Panc1 (cell line): ENCODE measurements around the gene NUP210. TPM values are rescaled to one million over a fixed set of nuclear protein-coding genes. Genes with fewer than 3 reads are reported as not detected.

Experiments used
- ATAC-seq: fragments of 200-7000 bp; cut with Tn5 transposase; 2 replicates; pipeline ENCODE4 v1.9.1; 2020; ENCODE audit warnings: mild to moderate bottlenecking, moderate library complexity
- BruUV-seq: library from RNA; stranded (reverse); fragments of 400-500 nt; replicated peaks from 2 replicates; lab custom pipeline; 2021; lab: Mats Ljungman, UMichigan
- CTCF ChIA-PET: fragments of 300-600 bp; sonication (Branson Sonifier 250); formaldehyde crosslinking; loops from one replicate; lab custom pipeline; 2022; ENCODE audit warnings: antibody characterized with exemption; lab: Charles Lee
- POLR2A ChIA-PET: fragments of 300-600 bp; sonication (Branson Sonifier 250); formaldehyde crosslinking; loops from one replicate; lab custom pipeline; 2022; ENCODE audit warnings: antibody characterized with exemption; lab: Charles Lee
- DNase-seq: peaks from one replicate; pipeline ENCODE4 v3.0.0-alpha.2; 2010; ENCODE audit warnings: low read depth, low spot score
- H3K27ac ChIP-seq: 2 replicates; pipeline ENCODE4 v1.5.1; 2011; ENCODE audit warnings: mild to moderate bottlenecking, low read length, inconsistent platforms
- H3K27me3 ChIP-seq: fragments of 200-500 bp; sonication (Bioruptor generic); 2 replicates; pipeline ENCODE4 v1.6.0; 2014; ENCODE audit warnings: low read length, inconsistent platforms; ENCODE audit not compliant: control insufficient read depth, insufficient read depth
- H3K36me3 ChIP-seq: fragments of 200-500 bp; sonication (Bioruptor generic); 2 replicates; pipeline ENCODE4 v1.5.1; 2014; ENCODE audit warnings: inconsistent platforms, mild to moderate bottlenecking, low read length, moderate library complexity; ENCODE audit not compliant: control insufficient read depth, insufficient read depth
- H3K4me1 ChIP-seq: 2 replicates; pipeline ENCODE4 v1.5.1; 2011; ENCODE audit warnings: inconsistent platforms, mild to moderate bottlenecking, low read length, moderate library complexity; ENCODE audit not compliant: control insufficient read depth, insufficient read depth
- H3K4me3 ChIP-seq, 2 experiments: 2 replicates each; pipeline ENCODE4 v1.5.1; 2011 to 2012; ENCODE audit warnings: low read depth in 2 of 2, low read length in 2 of 2, mild to moderate bottlenecking in 2 of 2, inconsistent platforms in 1 of 2, moderate library complexity in 1 of 2
- H3K9me3 ChIP-seq: fragments of 200-500 bp; sonication (Bioruptor generic); 2 replicates; pipeline ENCODE4 v1.5.1; 2014; ENCODE audit warnings: low read depth, mild to moderate bottlenecking, inconsistent platforms, low read length, moderate library complexity; ENCODE audit not compliant: control insufficient read depth, insufficient read depth
- CTCF ChIP-seq: fragments of 450-650 bp; IDR thresholded peaks from 2 replicates; pipeline ENCODE4 v1.5.1; 2017; ENCODE audit warnings: mild to moderate bottlenecking
- POLR2AphosphoS5 ChIP-seq: IDR thresholded peaks from 2 replicates; pipeline ENCODE4 v1.6.1; 2012; ENCODE audit warnings: mild to moderate bottlenecking, low read depth, low read length, moderate library complexity
- REST ChIP-seq, 2 experiments: IDR thresholded peaks; 2 replicates each; pipeline ENCODE4 v1.6.1; 2011 to 2012; ENCODE audit warnings: low read depth in 2 of 2, control low read depth in 1 of 2, low read length in 1 of 2, mild to moderate bottlenecking in 1 of 2, moderate library complexity in 1 of 2; ENCODE audit not compliant: insufficient read depth in 1 of 2
- SIN3A ChIP-seq: IDR thresholded peaks from 2 replicates; pipeline ENCODE4 v1.6.1; 2012; ENCODE audit warnings: low read depth, mild to moderate bottlenecking, low read length, moderate library complexity, borderline replicate concordance; ENCODE audit not compliant: insufficient read depth
- TCF7L2 ChIP-seq: IDR thresholded peaks from 2 replicates; pipeline ENCODE4 v1.6.1; 2011; ENCODE audit warnings: mild to moderate bottlenecking, low read depth, low read length, inconsistent platforms
- in situ Hi-C: cut with HindIII; loops from 2 replicates; pipeline ENCODE4 v1.10.0; 2016; ENCODE audit warnings: low sequenced_read_pairs, low pct_unique_long_range_greater_than_20kb
- intact Hi-C: fragments of 100-400 bp; cut with micrococcal nuclease; formaldehyde crosslinking; loops from one replicate; pipeline ENCODE4 v1.10.0; 2022; ENCODE audit not compliant: unreplicated experiment
- total RNA-seq: library from RNA; stranded (reverse); gene quantifications from one replicate; pipeline ENCODE4 v1.2.1, GENCODE V29; 2021; ENCODE audit not compliant: unreplicated experiment

NUP210 gene
- total RNA-seq, 1 experiment from 2014 or later = 36.8 TPM

- ChIA-PET CTCF (no interaction called here), POLR2A (no interaction called here)
- DNase-seq (no peak), ATAC-seq (no peak)
- no peaks in the 10 kb centered on the region for H3K4me1 ChIP-seq
- BruUV-seq = no TSS peak
- intact Hi-C loops = no loop called here
- in situ Hi-C loops = no loop called here
- H3K4me3 ChIP-seq = no peak overlapping the region
- no peaks in the 10 kb centered on the region for H3K27me3 ChIP-seq
- H3K36me3 ChIP-seq = no peaks in the 10 kb centered on the region
- no peak overlapping the region for H3K27ac ChIP-seq
- no peaks in the 10 kb centered on the region for H3K9me3 ChIP-seq
- TF ChIP-seq SIN3A (no peak), REST (IDR thresholded peaks at IDR 0.05; ENCODE audit: insufficient read depth in 1 of 2, low read depth in 2 of 2, low read length in 1 of 2) (no peak), POLR2AphosphoS5 (no peak), TCF7L2 (no peak), CTCF (no peak)
Observed at GRCh38 chr3:13375464-13375863, 44.7 kb downstream of the NUP210 start.

- no peaks in the 10 kb centered on the region for H3K9me3 ChIP-seq
- H3K27me3 ChIP-seq = no peaks in the 10 kb centered on the region
- H3K27ac ChIP-seq = no peak overlapping the region
- in situ Hi-C loops (no loop called here), intact Hi-C loops (no loop called here)
- no peaks in the 10 kb centered on the region for H3K36me3 ChIP-seq
- no TSS peak for BruUV-seq
- no peak for TF ChIP-seq POLR2AphosphoS5
- TF ChIP-seq SIN3A = no peak
- TF ChIP-seq CTCF = no peak
- TF ChIP-seq TCF7L2 = no peak
- no peak for TF ChIP-seq REST (IDR thresholded peaks at IDR 0.05; ENCODE audit: insufficient read depth in 1 of 2, low read depth in 2 of 2, low read length in 1 of 2)
- H3K4me3 ChIP-seq = no peak overlapping the region
- ChIA-PET POLR2A (no interaction called here), CTCF (no interaction called here)
- ATAC-seq = no peak
- no peaks in the 10 kb centered on the region for H3K4me1 ChIP-seq
- DNase-seq = no peak
Observed at GRCh38 chr3:13373975-13374586, 46.0 kb downstream of the NUP210 start.
